H1 (cell line): ENCODE results near the gene ADCY3. TPM values are rescaled to one million over a fixed set of nuclear protein-coding genes. Genes with fewer than 3 reads are reported as not detected.

Experiments used
- SP2 ChIP-seq: IDR thresholded peaks from 2 replicates; pipeline ENCODE4 v1.6.1; 2012; ENCODE audit warnings: mild to moderate bottlenecking, low read length, inconsistent platforms
- polyA plus RNA-seq, 7 experiments: library from polyadenylated mRNA; depleted of rRNA in 3 of 7; stranded (reverse) in 5 of 7; unstranded in 2 of 7; fragments of >200 nt in 5 of 7; fragments of 200-250 nt in 2 of 7; gene quantifications; 1 replicate in 5 of 7; 2 replicates in 1 of 7; 4 replicates in 1 of 7; pipeline versions ENCODE4 v1.2.1 to v1.2.3, GENCODE V29; 2011 to 2013; ENCODE audit warnings: missing spikeins in 2 of 7, mixed read lengths in 2 of 7
- total RNA-seq: library from RNA; stranded (reverse); fragmentation: NEBNext Ultra II Directional; extraction: Animal tissue kit (Norgen Biotek cat#: 25700); gene quantifications from 2 replicates; pipeline ENCODE4 v1.2.1, GENCODE V29; 2021

ADCY3 gene
- total and polyA plus RNA-seq, 2 of the 8 experiments (the other 6 are each of a cell fraction or from before 2014, with no cell fraction given): 45.1 to 52.9 TPM

DNA sequence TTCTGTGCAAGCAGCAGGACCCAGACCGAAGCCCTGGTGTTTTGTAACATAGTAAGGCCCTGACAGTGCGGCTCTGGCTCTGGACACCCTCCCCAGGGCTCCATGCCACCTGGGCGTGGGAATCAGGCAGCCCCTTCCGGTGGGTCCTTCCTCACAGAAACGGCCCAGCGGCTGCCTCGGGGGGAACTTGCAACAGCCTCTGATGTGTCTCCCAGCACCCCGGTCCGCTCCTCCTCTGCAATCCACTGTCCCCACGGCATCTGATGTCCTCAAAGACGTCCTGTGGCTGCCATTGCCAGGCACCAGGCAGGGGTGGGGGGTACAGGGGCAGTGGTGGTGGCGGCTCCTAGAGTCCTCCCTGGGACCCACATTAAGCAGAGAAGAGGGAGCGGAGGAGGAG lies 68.0 kb downstream of the ADCY3 start (continued):
- TF ChIP-seq SP2: no peak
